ENCODE measurements around the gene CEP57L1.
A peak's percentile ranks its signal among the peaks of the same experiment; 100 is the strongest.
"Not testable (repeated sequence)": the region's sequence is repeated elsewhere in the genome, so short reads cannot be mapped to it uniquely, and the experiment has no call there.

Gene CEP57L1

DNA sequence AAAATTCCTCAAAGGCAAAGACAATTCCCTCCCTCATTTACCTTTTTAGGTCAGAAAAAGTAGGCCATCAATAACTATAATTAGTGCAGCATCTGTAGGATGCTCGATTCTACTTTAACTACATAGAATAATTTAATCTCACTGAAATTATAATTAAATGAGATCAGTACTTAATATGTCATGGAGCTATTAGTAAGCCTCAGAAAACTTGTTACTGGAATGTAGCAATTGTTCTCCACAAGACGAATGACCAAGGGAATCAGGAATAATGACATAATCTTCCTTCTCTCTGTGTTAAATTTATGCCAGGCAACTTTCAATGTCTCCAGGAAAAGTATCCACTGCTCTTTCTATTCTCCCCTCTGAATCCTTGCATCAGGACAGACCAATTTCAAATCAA lies 34.7 kb upstream of the CEP57L1 start:
- DNase-seq (ENCODE audit: low spot score in 2 of 2) (no peak), ATAC-seq (no peak)
- peaks cover under 1% of the 10 kb centered on the region for H3K36me3 Mint-ChIP-seq
- no peak overlapping the region for H3K4me3 Mint-ChIP-seq
- H3K9me3 Mint-ChIP-seq = no peaks in the 10 kb centered on the region
- peaks cover 64% of the 10 kb centered on the region for H3K4me1 Mint-ChIP-seq
- H3K27ac Mint-ChIP-seq = peak overlapping the region; percentile 60

DNA sequence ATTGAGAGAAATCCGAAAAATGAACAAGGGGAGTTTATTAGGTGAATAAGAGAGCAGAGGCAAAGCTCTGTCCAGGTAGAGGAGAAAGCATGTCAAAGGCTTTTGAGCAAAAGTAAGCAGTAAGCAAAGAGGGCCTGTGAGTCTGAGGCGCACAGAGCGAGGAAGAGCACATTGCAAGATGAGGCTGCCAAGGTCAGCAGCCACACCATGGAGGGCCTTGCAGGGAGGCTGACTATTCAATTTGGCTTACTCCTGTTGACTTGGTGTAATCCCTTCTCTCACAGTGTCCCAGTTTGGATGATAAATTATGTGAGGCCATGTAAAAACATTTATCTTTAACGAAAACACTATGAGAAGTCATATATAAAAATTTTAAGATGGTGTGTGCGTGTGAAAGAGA lies 33.1 kb upstream of the CEP57L1 start:
- Mint-ChIP-seq H3K4me1 (peaks cover 56% of the 10 kb centered on the region), H3K4me3 (no peak overlapping the region)
- no peak for ATAC-seq

DNA sequence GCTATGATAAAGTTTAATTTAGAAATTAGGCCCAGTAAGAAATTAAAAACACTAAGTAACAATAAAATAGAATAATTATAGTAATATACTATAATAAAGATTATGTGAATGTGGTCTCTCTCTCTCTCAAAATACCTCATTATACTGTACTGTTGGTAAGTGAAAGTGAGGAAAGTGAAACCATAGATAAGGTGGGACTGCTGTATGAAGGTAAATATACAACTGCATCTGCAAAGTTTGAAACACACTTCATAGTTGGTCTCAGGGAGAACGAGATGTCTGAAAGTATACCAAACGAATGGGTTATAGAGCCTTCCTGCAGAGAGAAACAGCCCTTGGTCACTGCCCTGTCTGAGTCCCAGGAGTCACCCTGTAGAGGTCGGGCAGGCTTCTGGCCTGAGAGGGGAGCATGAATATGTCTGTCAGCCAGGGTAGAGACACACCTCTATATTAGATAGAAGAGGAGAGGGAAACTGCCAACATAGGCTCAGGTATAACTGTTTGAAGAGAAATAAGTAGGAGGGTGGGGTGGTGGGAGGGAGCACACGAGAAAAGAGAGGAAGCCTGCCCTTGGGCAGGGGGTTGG lies 32.4 kb upstream of the CEP57L1 start:
- Mint-ChIP-seq H3K27ac (no peak overlapping the region), H3K9me3 (no peaks in the 10 kb centered on the region), H3K36me3 (no peaks in the 10 kb centered on the region), H3K4me1 (peaks cover 62% of the 10 kb centered on the region), H3K4me3 (no peak overlapping the region)
- ATAC-seq (no peak), DNase-seq (ENCODE audit: low spot score in 2 of 2) (no peak)

More for the DNA sequence above, 33.1 kb upstream of the CEP57L1 start:
- Mint-ChIP-seq H3K9me3 (no peaks in the 10 kb centered on the region), H3K36me3 (no peaks in the 10 kb centered on the region), H3K27ac (no peak overlapping the region)
- no peak for DNase-seq (ENCODE audit: low spot score in 2 of 2)

GRCh38 chr6:109069746-109070145 lies 25.6 kb upstream of the CEP57L1 start:
- peaks cover 34% of the 10 kb centered on the region for H3K4me1 Mint-ChIP-seq
- no peak overlapping the region for H3K4me3 Mint-ChIP-seq
- H3K27ac Mint-ChIP-seq = no peak overlapping the region
- H3K9me3 Mint-ChIP-seq = no peaks in the 10 kb centered on the region
- no peaks in the 10 kb centered on the region for H3K36me3 Mint-ChIP-seq
- ATAC-seq (no peak), DNase-seq (ENCODE audit: low spot score in 2 of 2) (no peak)

DNA sequence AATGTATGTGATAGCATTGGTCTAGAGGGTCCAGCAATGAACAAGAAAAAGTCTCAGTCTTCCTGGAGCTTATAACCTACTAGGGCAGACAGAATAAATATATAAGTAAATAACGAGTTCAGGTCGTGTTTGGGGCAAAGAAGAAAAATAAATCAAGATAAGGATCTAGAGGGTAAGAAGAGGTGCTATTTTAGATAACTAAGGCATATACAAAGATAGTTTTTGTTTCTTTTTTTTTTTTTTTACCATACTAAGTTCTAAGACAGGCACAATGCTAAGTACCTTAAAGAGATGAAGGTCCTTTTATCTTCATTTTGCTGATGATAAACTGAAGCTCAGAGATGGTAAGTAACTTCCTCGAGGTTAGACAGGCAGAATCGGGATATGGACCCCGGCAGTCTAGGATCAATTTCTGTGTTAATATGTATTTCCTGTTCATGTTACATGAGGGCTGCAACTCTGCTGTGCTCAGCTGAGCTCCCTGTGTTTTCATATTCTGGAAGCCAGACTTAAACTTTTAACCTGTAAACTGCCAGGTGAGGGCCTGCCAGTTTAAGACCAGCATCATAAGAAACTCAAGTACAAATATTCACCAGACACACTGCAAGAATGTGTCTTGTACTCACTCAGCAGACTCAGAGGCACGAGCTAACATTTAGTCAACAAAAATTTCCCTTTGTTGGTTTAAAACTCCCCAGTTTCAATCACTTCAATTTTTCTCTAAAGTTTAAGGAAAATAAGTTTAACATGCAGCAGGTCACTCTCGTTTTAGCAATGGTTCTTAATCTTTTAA lies 24.0 kb upstream of the CEP57L1 start:
- peak overlapping the region; percentile 64 for H3K4me3 Mint-ChIP-seq
- H3K4me1 Mint-ChIP-seq = peaks cover 34% of the 10 kb centered on the region
- H3K9me3 Mint-ChIP-seq = no peaks in the 10 kb centered on the region
- H3K27ac Mint-ChIP-seq = peak overlapping the region; percentile 88
- ATAC-seq (peak; percentile 53), DNase-seq (ENCODE audit: low spot score in 2 of 2) (no peak)
- no peaks in the 10 kb centered on the region for H3K36me3 Mint-ChIP-seq

- Mint-ChIP-seq H3K4me1 (peaks cover 24% of the 10 kb centered on the region), H3K36me3 (no peaks in the 10 kb centered on the region), H3K27ac (no peak overlapping the region), H3K9me3 (no peaks in the 10 kb centered on the region), H3K4me3 (no peak overlapping the region)
- peak; percentile 46 to 69 for DNase-seq (ENCODE audit: low spot score in 2 of 2)
- ATAC-seq = peak; percentile 66
Measured at GRCh38 chr6:109073344-109074132, 21.8 kb upstream of the CEP57L1 start.

GRCh38 chr6:109074133-109074415 lies 21.2 kb upstream of the CEP57L1 start:
- Mint-ChIP-seq H3K27ac (no peak overlapping the region), H3K4me3 (no peak overlapping the region), H3K36me3 (no peaks in the 10 kb centered on the region), H3K4me1 (peaks cover 23% of the 10 kb centered on the region), H3K9me3 (no peaks in the 10 kb centered on the region)
- DNase-seq (ENCODE audit: low spot score in 2 of 2) (no peak), ATAC-seq (no peak)

GRCh38 chr6:109075934-109076333 lies 19.4 kb upstream of the CEP57L1 start:
- no peak overlapping the region for H3K4me3 Mint-ChIP-seq
- ATAC-seq = no peak

DNA sequence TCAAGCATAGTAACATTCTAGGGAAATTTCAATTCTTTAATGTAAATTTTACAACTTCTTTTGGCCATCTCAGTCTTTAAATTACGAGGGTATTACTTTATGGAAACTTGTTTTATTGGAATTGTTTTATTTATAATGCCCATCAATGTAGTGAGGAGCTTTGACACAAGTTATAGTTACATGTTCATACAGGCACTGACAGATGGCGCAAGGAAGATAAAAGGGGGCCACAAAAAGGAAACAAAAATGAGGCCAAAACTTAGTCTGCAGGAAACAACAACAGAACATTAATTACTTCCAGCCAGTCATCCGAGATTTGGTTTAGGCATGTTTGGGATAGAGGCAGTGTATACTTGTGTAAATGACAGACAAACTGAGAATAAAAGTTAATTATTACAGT lies 18.9 kb upstream of the CEP57L1 start:
- ATAC-seq = no peak
- no peaks in the 10 kb centered on the region for H3K9me3 Mint-ChIP-seq
- no peak overlapping the region for H3K4me3 Mint-ChIP-seq
- H3K27ac Mint-ChIP-seq = no peak overlapping the region
- no peak for DNase-seq (ENCODE audit: low spot score in 2 of 2)
- H3K4me1 Mint-ChIP-seq = peaks cover 13% of the 10 kb centered on the region
- no peaks in the 10 kb centered on the region for H3K36me3 Mint-ChIP-seq

More at GRCh38 chr6:109075934-109076333, 19.4 kb upstream of the CEP57L1 start:
- no peak overlapping the region for H3K27ac Mint-ChIP-seq
- no peaks in the 10 kb centered on the region for H3K36me3 Mint-ChIP-seq
- H3K4me1 Mint-ChIP-seq = peaks cover 17% of the 10 kb centered on the region
- H3K9me3 Mint-ChIP-seq = no peaks in the 10 kb centered on the region
- DNase-seq (ENCODE audit: low spot score in 2 of 2) = no peak

DNA sequence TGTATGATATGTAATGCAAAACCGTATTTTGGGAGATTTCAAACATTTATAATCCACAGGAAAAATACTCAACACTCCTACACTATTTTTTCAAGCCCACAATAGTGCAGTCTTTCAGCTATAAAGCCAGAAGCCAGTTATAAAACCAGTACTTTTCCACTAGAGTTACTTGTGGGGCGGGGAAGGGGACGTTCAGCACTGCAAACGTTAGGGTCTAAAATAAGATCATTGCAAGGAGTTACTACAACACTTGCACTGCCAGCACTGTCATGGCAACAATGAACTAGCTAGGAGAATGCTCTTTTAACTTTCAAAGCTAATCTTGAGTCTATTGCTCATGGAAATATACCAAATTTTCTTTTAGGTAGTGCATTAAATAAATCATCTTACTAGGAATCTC lies 15.3 kb upstream of the CEP57L1 start:
- Mint-ChIP-seq H3K4me3 (no peak overlapping the region), H3K4me1 (peaks cover 6% of the 10 kb centered on the region), H3K27ac (no peak overlapping the region), H3K9me3 (no peaks in the 10 kb centered on the region), H3K36me3 (no peaks in the 10 kb centered on the region)
- no peak for DNase-seq (ENCODE audit: low spot score in 2 of 2)
- no peak for ATAC-seq

DNA sequence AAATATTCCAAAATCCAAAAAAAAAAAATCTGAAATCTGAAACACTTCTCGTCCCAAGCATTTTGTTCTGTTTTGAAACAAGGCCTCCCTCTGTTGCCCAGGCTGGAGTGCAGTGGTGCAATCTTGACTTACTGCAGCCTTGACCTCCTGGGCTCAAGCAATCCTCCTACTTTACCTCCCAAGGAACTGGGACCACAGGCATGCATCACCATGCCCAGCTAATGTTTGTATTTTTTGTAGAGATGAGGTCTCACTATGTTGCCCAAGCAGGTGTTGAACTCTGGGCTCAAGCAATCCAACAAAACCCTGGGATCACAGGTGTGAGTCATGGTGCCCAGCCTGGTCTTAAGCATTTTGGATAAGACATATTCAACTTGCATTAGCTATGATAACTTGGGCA lies 14.3 kb upstream of the CEP57L1 start:
- ATAC-seq = no peak
- no peaks in the 10 kb centered on the region for H3K36me3 Mint-ChIP-seq
- no peak overlapping the region for H3K27ac Mint-ChIP-seq
- H3K4me3 Mint-ChIP-seq = no peak overlapping the region
- H3K9me3 Mint-ChIP-seq = no peaks in the 10 kb centered on the region
- DNase-seq (ENCODE audit: low spot score in 2 of 2) = no peak
- peaks cover 6% of the 10 kb centered on the region for H3K4me1 Mint-ChIP-seq

GRCh38 chr6:109081516-109082187 lies 13.7 kb upstream of the CEP57L1 start:
- peaks cover 3% of the 10 kb centered on the region for H3K4me1 Mint-ChIP-seq
- H3K9me3 Mint-ChIP-seq = no peaks in the 10 kb centered on the region
- no peaks in the 10 kb centered on the region for H3K36me3 Mint-ChIP-seq
- no peak for ATAC-seq
- no peak overlapping the region for H3K4me3 Mint-ChIP-seq
- no peak overlapping the region for H3K27ac Mint-ChIP-seq
- DNase-seq (ENCODE audit: low spot score in 2 of 2) = no peak

GRCh38 chr6:109082188-109082577 lies 13.1 kb upstream of the CEP57L1 start:
- ATAC-seq (peak; percentile 79), DNase-seq (ENCODE audit: low spot score in 2 of 2) (no peak)
- H3K4me3 Mint-ChIP-seq = no peak overlapping the region
- H3K9me3 Mint-ChIP-seq = no peaks in the 10 kb centered on the region
- H3K36me3 Mint-ChIP-seq = no peaks in the 10 kb centered on the region
- peaks cover 2% of the 10 kb centered on the region for H3K4me1 Mint-ChIP-seq
- H3K27ac Mint-ChIP-seq = no peak overlapping the region

GRCh38 chr6:109083657-109084056 lies 11.7 kb upstream of the CEP57L1 start:
- no peak overlapping the region for H3K4me3 Mint-ChIP-seq
- H3K36me3 Mint-ChIP-seq = no peaks in the 10 kb centered on the region
- no peak overlapping the region for H3K27ac Mint-ChIP-seq
- DNase-seq (ENCODE audit: low spot score in 2 of 2) (no peak), ATAC-seq (no peak)
- H3K4me1 Mint-ChIP-seq = peaks cover 8% of the 10 kb centered on the region
- no peaks in the 10 kb centered on the region for H3K9me3 Mint-ChIP-seq

- peaks cover 12% of the 10 kb centered on the region for H3K4me1 Mint-ChIP-seq
- H3K4me3 Mint-ChIP-seq; H3K9me3 Mint-ChIP-seq; ATAC-seq; H3K27ac Mint-ChIP-seq; DNase-seq (ENCODE audit: low spot score in 2 of 2); H3K36me3 Mint-ChIP-seq: not testable (repeated sequence)
Measured at GRCh38 chr6:109084146-109084545, 11.2 kb upstream of the CEP57L1 start.

Measured in stimulated activated effector memory CD8-positive, alpha-beta T cell treated with anti-CD3 and anti-CD28 coated beads, Interleukin-12 subunit alpha, Interleukin-12 subunit beta, amount 100 ng/mL, for 72 hours (primary cell).